Loucy (cell line): Measurements from ENCODE around the gene KEL.

ENCODE experiments used
- H2AFZ ChIP-seq: fragments of 200-600 bp; sonication (generic); 2 replicates; pipeline ENCODE4 v1.6.0; 2016; ENCODE audit warnings: antibody characterized with exemption, mild to moderate bottlenecking, low read length, moderate library complexity
- H3F3A ChIP-seq: fragments of 200-600 bp; 2 replicates; pipeline ENCODE4 v1.6.0; 2016; ENCODE audit warnings: antibody characterized with exemption, low read depth, mild to moderate bottlenecking
- H3K27me3 ChIP-seq: fragments of 200-600 bp; sonication (generic); 2 replicates; pipeline ENCODE4 v1.6.1; 2014; ENCODE audit warnings: low read length, mild to moderate bottlenecking; ENCODE audit not compliant: insufficient read depth, poor library complexity, severe bottlenecking
- H3K36me3 ChIP-seq: fragments of 200-600 bp; sonication (generic); 2 replicates; pipeline ENCODE4 v1.6.1; 2016; ENCODE audit warnings: low read length; ENCODE audit not compliant: insufficient read depth
- H3K4me1 ChIP-seq: fragments of 200-600 bp; sonication (generic); 2 replicates; pipeline ENCODE4 v1.5.1; 2014; ENCODE audit warnings: low read length, mild to moderate bottlenecking; ENCODE audit not compliant: insufficient read depth, poor library complexity, severe bottlenecking
- H3K4me2 ChIP-seq: fragments of 200-600 bp; sonication (generic); 2 replicates; pipeline ENCODE4 v1.6.0; 2014; ENCODE audit warnings: antibody characterized with exemption, low read length, low read depth, mild to moderate bottlenecking; ENCODE audit not compliant: poor library complexity, severe bottlenecking
- H3K4me3 ChIP-seq: fragments of 200-600 bp; sonication (generic); 2 replicates; pipeline ENCODE4 v1.5.1; 2014; ENCODE audit warnings: low read length, mild to moderate bottlenecking, mixed read lengths; ENCODE audit not compliant: poor library complexity, severe bottlenecking
- H3K79me2 ChIP-seq: fragments of 200-600 bp; sonication (generic); 2 replicates; pipeline ENCODE4 v1.6.1; 2014; ENCODE audit warnings: low read length; ENCODE audit not compliant: insufficient read depth
- H3K9ac ChIP-seq: fragments of 200-600 bp; sonication (generic); 2 replicates; pipeline ENCODE4 v1.6.0; 2014; ENCODE audit warnings: mild to moderate bottlenecking, low read depth, low read length, moderate library complexity; ENCODE audit not compliant: poor library complexity, severe bottlenecking
- H3K9me2 ChIP-seq: fragments of 200-600 bp; sonication (generic); replicated peaks from 2 replicates; pipeline ENCODE4 v1.6.1; 2016; ENCODE audit warnings: low read depth, low read length, mixed read lengths
- H3K9me3 ChIP-seq: fragments of 200-600 bp; sonication (generic); 2 replicates; pipeline ENCODE4 v1.6.1; 2014; ENCODE audit warnings: mild to moderate bottlenecking, antibody characterized with exemption, low read length, low read depth; ENCODE audit not compliant: insufficient read depth
- H4K20me1 ChIP-seq: fragments of 200-600 bp; sonication (generic); 2 replicates; pipeline ENCODE4 v1.6.0; 2014; ENCODE audit warnings: antibody characterized with exemption, low read length, mild to moderate bottlenecking; ENCODE audit not compliant: insufficient read depth, poor library complexity, severe bottlenecking
- EZH2phosphoT487 ChIP-seq: fragments of 200-600 bp; IDR thresholded peaks from 2 replicates; pipeline ENCODE4 v1.6.1; 2018; ENCODE audit warnings: antibody characterized with exemption, mild to moderate bottlenecking, moderate library complexity, borderline replicate concordance
- TF ChIP-seq, protein P1 (sequence below): fragments of 200-600 bp; sonication (generic); conservative IDR thresholded peaks from 2 replicates; pipeline ENCODE4 v1.5.1; 2014; ENCODE audit warnings: mild to moderate bottlenecking, antibody characterized with exemption, low read length

KEL gene

DNA sequence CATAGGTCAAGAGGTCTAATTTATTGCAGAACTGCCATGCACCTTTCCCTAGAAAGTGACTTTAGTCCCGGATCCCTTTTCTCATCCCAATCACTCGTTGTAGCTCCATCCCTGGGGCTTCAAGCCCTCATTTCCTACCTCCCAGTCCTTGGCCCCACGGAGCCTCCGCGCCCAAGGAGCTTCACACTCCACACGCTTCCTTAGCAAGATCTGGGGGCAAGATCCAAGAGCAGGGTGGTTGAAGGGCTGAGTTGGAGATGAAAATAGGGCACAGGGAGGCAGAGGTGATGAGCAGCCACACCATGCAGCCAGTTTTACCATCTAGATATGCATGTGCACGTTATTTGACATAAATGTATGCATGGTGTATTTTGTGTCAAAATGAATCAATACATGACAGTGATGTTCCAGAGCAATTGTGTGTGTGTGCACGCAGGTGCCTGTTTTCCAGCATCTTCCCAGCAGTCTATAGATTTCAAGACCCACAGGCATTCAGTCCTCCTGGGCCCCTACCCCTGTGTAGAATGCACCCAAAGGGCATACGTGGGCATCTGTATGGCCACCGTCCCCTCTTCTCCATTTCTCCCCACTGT lies 70.6 kb downstream of the KEL start:
- Histone ChIP-seq H3K36me3 (no peaks in the 10 kb centered on the region), H3K9me2 (no peaks in the 10 kb centered on the region), H3K9ac (no peak overlapping the region), H2AFZ (no peak overlapping the region), H3K9me3 (no peaks in the 10 kb centered on the region), H3K4me2 (no peak overlapping the region), H3K79me2 (no peaks in the 10 kb centered on the region), H3F3A (no peaks in the 10 kb centered on the region), H3K27me3 (no peaks in the 10 kb centered on the region), H4K20me1 (no peaks in the 10 kb centered on the region), H3K4me1 (no peaks in the 10 kb centered on the region), H3K4me3 (no peak overlapping the region)
- TF ChIP-seq EZH2phosphoT487, result no peak
- TF ChIP-seq, protein P1, sequence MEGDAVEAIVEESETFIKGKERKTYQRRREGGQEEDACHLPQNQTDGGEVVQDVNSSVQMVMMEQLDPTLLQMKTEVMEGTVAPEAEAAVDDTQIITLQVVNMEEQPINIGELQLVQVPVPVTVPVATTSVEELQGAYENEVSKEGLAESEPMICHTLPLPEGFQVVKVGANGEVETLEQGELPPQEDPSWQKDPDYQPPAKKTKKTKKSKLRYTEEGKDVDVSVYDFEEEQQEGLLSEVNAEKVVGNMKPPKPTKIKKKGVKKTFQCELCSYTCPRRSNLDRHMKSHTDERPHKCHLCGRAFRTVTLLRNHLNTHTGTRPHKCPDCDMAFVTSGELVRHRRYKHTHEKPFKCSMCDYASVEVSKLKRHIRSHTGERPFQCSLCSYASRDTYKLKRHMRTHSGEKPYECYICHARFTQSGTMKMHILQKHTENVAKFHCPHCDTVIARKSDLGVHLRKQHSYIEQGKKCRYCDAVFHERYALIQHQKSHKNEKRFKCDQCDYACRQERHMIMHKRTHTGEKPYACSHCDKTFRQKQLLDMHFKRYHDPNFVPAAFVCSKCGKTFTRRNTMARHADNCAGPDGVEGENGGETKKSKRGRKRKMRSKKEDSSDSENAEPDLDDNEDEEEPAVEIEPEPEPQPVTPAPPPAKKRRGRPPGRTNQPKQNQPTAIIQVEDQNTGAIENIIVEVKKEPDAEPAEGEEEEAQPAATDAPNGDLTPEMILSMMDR, result no peak
